G401.6 (cell line): ENCODE measurements around the gene ZNF462.
"Not testable (repeated sequence)": the region's sequence is repeated elsewhere in the genome, so short reads cannot be mapped to it uniquely, and the experiment has no call there.

Source experiments
- FAIRE-seq: peaks from 2 replicates; lab custom pipeline; 2012; peaks lifted over from hg19 to GRCh38; lab: Jason Lieb, UNC

The ZNF462 gene

GRCh38 chr9:106862821-106863720, at the start of gene ZNF462:
Gene ZNF462 (plus strand): TSS chr9:106863166. CDS start chr9:106923384, 60,218 bp downstream.
- no peak for FAIRE-seq

- no peak for FAIRE-seq
These were observed 46.4 kb upstream of the ZNF462 start for GRCh38 chr9:106816524-106816923.

GRCh38 chr9:106818034-106818433, 44.9 kb upstream of the ZNF462 start:
- FAIRE-seq, result no peak

- no peak for FAIRE-seq
These were observed 42.1 kb upstream of the ZNF462 start for GRCh38 chr9:106820866-106821265.

GRCh38 chr9:106828070-106828469, 34.9 kb upstream of the ZNF462 start:
- no peak for FAIRE-seq

GRCh38 chr9:106828965-106829364, 34.0 kb upstream of the ZNF462 start:
- no peak for FAIRE-seq

GRCh38 chr9:106829666-106830408, 33.1 kb upstream of the ZNF462 start:
- FAIRE-seq, result no peak

GRCh38 chr9:106830527-106831150, 32.3 kb upstream of the ZNF462 start:
- no peak for FAIRE-seq

GRCh38 chr9:106834888-106835287, 28.1 kb upstream of the ZNF462 start:
- FAIRE-seq, result no peak

GRCh38 chr9:106835840-106836239, 27.1 kb upstream of the ZNF462 start:
- FAIRE-seq, result peak; percentile 31

- FAIRE-seq, result no peak
These were observed 19.6 kb upstream of the ZNF462 start for GRCh38 chr9:106843371-106843770.

GRCh38 chr9:106846307-106846706, 16.7 kb upstream of the ZNF462 start:
- no peak for FAIRE-seq

GRCh38 chr9:106846857-106847256, 16.1 kb upstream of the ZNF462 start:
- no peak for FAIRE-seq

- FAIRE-seq, result not testable (repeated sequence)
These were observed 11.3 kb upstream of the ZNF462 start for GRCh38 chr9:106851640-106852039.

GRCh38 chr9:106857811-106858470, 5.0 kb upstream of the ZNF462 start:
- no peak for FAIRE-seq

- FAIRE-seq, result no peak
These were observed 2.8 kb upstream of the ZNF462 start for GRCh38 chr9:106859957-106860720.

GRCh38 chr9:106860721-106861639, 2.0 kb upstream of the ZNF462 start:
- FAIRE-seq, result no peak

- no peak for FAIRE-seq
These were observed 1.3 kb upstream of the ZNF462 start for GRCh38 chr9:106861640-106862109.

GRCh38 chr9:106862110-106862820, 701 bp upstream of the ZNF462 start:
- no peak for FAIRE-seq
